Amniotic stem cell (primary cell): ENCODE results near the gene SAMD9L.
"Not testable (repeated sequence)": the region's sequence is repeated elsewhere in the genome, so short reads cannot be mapped to it uniquely, and the experiment has no call there.

Experiments
- DNase-seq: peaks from one replicate; lab custom pipeline; 2025; lab: John Stamatoyannopoulos, UW

SAMD9L gene

GRCh38 chr7:93146036-93146435, 2.1 kb downstream of the SAMD9L start:
- no peak for DNase-seq

GRCh38 chr7:93145354-93145753, 2.8 kb downstream of the SAMD9L start:
- no peak for DNase-seq

GRCh38 chr7:93142127-93142526, 6.1 kb downstream of the SAMD9L start:
- DNase-seq = no peak

DNA sequence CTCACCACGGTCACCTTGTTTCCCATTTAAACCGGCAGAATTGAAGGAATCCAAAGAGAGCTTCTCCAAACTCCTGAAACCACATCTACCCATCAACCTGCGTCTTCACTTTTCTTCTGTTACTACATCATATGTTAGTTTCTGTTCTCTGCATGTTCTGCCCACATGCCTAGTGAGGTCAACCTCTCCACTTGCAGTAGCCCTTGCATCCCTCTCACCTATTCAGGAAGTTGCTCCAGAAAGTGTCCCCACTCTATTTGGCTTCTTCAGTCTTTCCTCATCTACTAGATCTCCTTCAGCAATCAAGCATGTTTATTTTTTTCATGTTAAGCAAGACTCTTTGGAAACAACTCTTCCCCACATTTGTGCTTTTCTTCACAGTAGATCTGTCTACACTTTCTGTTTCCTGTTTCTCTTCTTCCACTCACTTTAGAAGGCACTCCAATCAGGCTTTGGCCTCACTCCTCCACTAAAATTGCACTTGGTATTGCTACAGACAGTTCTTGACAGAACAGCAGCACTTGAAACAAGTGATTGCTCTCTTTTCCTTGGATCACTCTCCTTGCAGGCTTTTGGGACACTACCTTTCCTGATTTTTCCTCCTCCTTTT, 7.5 kb downstream of the SAMD9L start:
- DNase-seq = no peak

- no peak for DNase-seq
Observed at GRCh38 chr7:93138576-93138975, 9.6 kb downstream of the SAMD9L start.

- no peak for DNase-seq
Observed at GRCh38 chr7:93133005-93133404, 15.2 kb downstream of the SAMD9L start.

GRCh38 chr7:93132216-93132615, 16.0 kb downstream of the SAMD9L start:
- DNase-seq = no peak

DNA sequence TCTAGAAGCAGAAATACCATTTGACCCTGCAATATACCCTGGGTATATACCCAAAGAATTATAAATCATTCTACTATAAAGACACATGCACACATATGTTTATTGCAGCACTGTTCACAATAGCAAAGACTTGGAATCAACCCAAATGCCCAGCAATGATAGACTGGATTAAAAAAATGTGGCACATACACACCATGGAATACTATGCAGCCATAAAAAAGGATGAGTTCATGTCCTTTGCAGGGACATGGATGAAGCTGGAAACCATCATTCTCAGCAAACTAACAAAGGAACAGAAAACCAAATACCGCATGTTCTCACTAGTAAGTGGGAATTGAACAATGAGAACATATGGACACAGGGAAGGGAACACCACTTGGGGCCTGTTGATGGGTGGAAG, 21.2 kb downstream of the SAMD9L start:
- DNase-seq = not testable (repeated sequence)

DNA sequence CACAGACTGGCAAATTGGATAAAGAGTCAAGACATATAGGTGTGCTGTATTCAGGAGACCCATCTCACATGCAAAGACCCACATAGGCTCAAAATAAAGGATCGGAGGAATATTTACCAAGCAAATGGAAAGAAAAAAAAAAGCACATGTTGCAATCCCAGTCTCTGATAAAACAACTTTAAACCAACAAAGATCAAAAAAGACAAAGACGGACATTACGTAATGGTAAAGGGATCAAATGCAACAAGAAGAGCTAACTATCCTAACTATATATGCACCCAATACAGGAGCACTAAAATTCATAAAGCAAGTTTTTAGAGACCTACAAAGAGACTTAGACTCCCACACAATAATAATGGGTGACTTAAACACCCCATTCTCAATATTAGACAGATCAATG, 24.7 kb downstream of the SAMD9L start:
- not testable (repeated sequence) for DNase-seq

DNA sequence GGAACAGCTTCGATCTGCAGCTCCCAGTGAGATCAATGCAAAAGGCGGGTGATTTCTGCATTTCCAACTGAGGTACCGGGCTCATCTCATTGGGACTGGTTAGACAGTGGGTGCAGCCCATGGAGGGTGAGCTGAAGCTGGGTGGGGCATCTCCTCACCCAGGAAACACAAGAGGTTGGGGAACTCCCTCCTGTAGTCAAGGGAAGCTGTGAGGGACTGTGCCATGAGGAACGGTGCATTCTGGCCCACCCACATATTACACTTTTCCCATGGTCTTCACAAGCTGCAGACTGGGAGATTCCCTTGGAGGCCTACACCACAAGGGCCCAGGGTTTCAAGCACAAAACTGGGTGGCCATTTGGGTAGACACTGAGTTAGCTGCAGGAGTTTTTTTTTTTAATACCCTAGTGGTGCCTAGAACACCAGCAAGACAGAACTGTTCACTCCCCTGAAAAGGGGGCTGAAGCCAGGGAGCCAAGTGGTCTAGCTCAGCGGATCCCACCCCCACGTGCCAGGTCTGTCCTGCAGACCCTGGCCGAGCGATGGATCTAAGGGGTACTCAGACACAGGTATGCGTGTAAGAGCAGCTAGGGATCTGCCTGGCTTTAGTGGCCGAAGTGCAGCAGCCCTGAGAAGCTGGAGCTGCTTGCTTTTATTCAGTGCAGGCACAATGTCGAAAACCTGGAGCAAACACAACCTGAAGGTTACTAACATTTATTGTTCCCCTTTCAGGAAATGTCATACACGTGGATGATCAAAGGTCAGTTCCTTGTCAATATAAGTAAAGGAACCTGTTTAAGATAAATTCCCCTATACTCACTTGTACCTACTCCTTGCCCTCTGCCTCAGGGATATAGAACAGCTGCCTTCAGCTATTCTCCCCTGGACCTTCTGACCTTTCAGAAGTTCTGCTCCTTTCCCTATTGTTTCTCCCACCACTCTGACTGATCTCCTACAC, 27.3 kb downstream of the SAMD9L start:
- no peak for DNase-seq

DNA sequence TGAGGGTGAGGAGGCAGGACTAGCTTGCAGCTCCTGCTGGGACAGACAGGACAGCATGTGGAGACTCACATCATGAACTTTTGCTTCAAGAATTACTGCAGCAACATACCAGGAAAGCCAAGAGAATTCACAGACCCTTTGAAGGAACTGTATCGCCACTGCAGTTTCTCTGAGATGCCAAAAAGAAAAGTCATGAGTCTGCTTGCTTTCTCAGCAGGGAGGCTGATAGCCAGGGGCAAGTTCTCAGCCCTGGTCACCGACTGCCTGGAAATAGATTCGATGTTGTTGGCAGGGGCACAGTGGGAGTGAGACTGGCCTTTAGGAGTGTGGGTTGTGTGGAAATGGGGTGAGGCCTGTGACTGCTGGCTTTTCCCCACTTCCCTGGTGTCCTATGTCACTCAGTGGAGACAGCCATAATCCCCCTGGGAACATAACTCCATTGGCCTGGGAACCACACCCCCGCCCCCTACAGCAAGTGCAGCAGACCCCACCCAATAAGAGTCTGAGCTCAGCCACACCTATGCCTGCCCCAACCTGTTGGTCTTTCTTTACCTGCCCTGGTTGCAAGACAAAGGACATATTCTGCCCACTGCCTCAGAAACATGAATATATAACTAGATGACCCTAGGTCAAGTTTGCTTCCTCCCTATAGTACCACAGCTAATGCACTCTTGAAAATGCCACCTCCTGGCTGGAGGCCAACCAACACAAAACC, 28.8 kb downstream of the SAMD9L start:
- no peak for DNase-seq

- DNase-seq = peak; percentile 75
Observed at GRCh38 chr7:93117852-93118530, 30.2 kb downstream of the SAMD9L start, which contains the start of gene SAMD9. Gene SAMD9, minus strand, starts transcription at chr7:93117979. Its CDS starts 11,882 bp downstream, at chr7:93106097.

GRCh38 chr7:93117327-93117726, 30.9 kb downstream of the SAMD9L start:
- DNase-seq = no peak

DNA sequence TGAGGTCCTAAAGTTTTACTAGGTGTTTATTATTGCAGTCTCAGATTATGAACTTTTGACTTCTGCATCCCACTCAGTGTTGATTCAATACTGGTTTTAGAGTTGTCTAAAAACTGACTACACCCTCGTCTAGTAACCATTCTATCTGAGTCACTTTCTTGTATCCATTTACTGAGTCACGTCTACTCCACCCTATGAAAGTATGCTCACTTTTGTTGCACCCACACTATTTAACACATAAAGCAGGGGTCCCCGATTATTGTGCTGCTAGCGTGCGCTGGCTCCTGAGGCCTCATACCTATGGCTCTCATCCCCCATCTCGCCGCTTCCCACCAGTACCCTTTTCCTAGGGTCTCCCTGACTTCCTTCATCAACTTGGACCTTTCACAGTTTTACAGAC, 32.4 kb downstream of the SAMD9L start:
- DNase-seq = peak; percentile 8

DNA sequence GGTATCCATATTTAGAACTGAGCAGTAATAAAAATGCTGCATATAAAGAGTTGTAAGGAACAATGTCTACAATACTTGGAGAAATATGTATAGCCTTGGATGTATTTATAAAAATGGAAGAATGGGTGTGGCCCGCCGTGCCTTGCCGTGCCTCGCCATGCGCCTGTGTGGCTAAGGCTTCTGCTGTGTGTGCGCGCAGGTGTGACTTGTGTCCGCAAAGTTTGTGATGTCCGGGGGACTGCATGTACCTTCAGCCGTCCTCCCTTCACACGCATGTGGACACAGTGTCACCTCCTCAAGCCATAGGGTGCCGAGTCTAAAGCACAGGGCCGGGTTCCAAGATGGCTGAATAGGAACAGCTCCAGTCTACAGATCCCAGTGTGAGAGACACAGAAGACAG, 40.2 kb downstream of the SAMD9L start:
- no peak for DNase-seq

DNA sequence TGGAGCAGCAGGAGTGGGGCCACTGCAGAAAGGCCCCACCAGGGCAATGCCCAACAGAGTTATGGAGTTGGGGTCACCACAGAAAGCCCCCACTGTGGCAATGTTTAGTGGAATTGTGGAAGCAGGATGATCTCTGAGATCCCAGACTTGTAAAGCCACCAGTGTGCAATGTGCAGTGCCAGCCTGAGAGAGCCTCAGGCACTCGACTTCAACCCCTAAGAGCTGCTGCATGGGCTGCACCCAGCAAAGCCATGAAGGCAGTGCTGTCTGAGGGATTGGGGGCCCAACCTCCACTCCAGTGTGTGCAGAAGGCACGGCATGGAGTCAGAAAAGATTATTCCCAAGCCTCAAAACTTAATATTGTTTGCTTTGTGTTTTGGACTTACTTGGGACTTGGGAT, 50.8 kb downstream of the SAMD9L start:
- no peak for DNase-seq

DNA sequence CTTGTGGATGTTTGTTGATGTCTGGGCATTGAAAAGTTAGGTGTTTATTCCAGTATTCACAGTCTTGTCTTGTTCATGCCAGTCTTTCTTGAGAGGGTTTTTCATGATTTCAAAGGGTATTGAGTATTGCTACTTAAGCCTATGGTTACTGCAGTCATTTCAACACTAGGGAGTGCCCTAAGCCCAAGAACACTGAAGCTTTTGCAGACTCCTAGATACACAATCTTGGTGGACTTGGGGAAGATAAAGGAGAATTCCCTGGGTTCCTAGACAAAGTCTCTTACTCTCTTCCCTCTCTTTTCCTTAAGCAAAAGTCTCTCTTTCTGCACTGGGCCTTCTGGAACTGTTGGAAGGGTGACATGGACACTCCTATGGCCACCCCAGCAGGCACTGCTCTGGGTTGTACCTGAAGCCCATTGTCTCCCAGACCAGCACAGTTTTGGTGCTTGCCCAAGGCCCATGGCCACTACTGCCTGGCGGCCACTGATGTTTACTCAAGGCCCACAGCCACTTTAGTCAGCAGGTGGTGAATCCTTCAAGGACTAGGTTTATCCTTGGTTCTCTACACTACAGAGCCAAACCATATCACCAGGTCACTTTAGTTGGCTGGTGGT, 55.3 kb downstream of the SAMD9L start:
- DNase-seq = no peak
